Measurements from ENCODE around the gene GPR62.

Gene GPR62

GRCh38 chr3:51943451-51944391 lies 11.5 kb upstream of the GPR62 start:
- no peak for TF ChIP-seq ZNF274 (IDR thresholded peaks at IDR 0.05; ENCODE audit: low read depth, low read length)
- H3K4me3 ChIP-seq (ENCODE audit: low read length), result no peak overlapping the region

GRCh38 chr3:51944451-51945021 lies 10.6 kb upstream of the GPR62 start:
- no peak for TF ChIP-seq ZNF274 (IDR thresholded peaks at IDR 0.05; ENCODE audit: low read depth, low read length)
- no peak overlapping the region for H3K4me3 ChIP-seq (ENCODE audit: low read length)

DNA sequence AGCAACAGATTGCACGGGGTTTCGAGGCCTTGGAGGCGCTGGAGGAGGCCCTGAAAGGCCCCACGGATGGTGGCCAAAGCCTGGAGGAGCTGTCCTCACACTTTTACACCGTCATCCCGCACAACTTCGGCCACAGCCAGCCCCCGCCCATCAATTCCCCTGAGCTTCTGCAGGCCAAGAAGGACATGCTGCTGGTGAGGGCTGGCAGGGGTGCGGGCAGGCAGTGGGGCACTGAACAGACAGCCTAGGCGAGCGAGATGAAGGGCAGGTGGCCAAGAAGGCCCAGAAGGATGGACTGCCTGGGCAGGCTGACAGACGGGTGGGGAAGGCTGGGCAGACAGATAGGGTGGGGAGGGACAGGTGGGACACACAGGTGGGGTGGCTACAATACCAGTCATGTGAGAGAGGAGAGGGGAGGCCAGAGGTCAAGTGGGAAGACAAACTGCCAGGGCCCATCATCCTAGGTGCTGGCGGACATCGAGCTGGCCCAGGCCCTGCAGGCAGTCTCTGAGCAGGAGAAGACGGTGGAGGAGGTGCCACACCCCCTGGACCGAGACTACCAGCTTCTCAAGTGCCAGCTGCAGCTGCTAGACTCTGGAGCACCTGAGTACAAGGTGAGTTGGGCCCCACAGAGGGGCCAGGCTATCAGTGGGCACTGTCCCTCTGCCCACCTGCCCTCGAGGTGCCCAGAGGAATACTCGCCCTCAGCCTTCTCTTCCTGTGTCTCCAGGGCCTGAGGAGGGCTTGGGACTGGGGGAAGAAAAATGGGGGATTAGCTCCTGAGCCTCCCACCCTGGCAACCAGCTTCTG lies 9.9 kb upstream of the GPR62 start:
- no peak for TF ChIP-seq ZNF274 (IDR thresholded peaks at IDR 0.05; ENCODE audit: low read depth, low read length)
- no peak overlapping the region for H3K4me3 ChIP-seq (ENCODE audit: low read length)

GRCh38 chr3:51945926-51946705 lies 9.1 kb upstream of the GPR62 start:
- no peak for TF ChIP-seq ZNF274 (IDR thresholded peaks at IDR 0.05; ENCODE audit: low read depth, low read length)
- no peak overlapping the region for H3K4me3 ChIP-seq (ENCODE audit: low read length)

- TF ChIP-seq ZNF274 (IDR thresholded peaks at IDR 0.05; ENCODE audit: low read depth, low read length), result no peak
- H3K4me3 ChIP-seq (ENCODE audit: low read length), result no peak overlapping the region
Observed at GRCh38 chr3:51946796-51947195, 8.4 kb upstream of the GPR62 start.

GRCh38 chr3:51947215-51947900 lies 7.8 kb upstream of the GPR62 start:
- no peak for TF ChIP-seq ZNF274 (IDR thresholded peaks at IDR 0.05; ENCODE audit: low read depth, low read length)
- no peak overlapping the region for H3K4me3 ChIP-seq (ENCODE audit: low read length)

DNA sequence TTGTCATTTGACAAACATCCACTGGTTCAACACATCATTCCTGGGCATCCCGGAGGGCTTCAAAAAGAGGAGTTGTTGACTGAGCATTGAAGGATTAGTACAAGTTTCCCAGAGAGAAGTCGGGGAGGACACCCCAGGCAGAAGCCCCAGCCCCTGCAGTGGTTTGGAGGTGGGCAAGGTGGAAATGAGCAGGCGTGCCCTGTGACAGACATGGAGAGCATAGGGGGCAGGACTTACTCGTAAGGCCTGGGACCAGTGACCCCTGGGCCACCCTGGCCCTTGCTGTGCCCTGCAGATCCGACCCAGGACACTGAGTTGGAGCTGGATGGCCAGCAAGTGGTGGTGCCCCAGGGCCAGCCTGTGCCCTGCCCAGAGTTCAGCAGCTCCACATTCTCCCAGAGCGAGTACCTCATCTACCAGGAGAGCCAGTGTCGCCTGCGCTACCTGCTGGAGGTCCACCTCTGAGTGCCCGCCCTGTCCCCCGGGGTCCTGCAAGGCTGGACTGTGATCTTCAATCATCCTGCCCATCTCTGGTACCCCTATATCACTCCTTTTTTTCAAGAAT lies 7.1 kb upstream of the GPR62 start:
- no peak overlapping the region for H3K4me3 ChIP-seq (ENCODE audit: low read length)
- no peak for TF ChIP-seq ZNF274 (IDR thresholded peaks at IDR 0.05; ENCODE audit: low read depth, low read length)

- no peak for TF ChIP-seq ZNF274 (IDR thresholded peaks at IDR 0.05; ENCODE audit: low read depth, low read length)
- no peak overlapping the region for H3K4me3 ChIP-seq (ENCODE audit: low read length)
Observed at GRCh38 chr3:51949121-51949520, 6.1 kb upstream of the GPR62 start.

DNA sequence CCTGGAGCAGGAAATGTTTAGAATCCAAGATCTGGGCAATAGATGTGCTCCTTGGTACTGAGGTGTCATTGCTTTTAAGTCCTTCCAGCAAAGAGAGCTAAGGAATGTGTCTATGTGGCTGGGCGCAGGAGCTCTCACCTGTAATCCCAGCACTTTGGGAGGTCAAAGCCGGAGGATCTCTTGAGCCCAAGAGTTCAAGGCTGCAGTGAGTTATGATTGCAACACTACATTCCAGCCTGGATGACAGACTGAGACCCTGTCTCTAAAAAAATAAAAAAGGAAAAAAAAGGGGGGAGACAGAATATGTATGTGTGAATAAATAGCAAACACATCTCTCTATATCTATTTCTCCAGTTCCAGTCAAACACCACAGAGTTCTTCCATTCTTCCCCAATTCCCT lies 4.3 kb upstream of the GPR62 start:
- no peak overlapping the region for H3K4me3 ChIP-seq (ENCODE audit: low read length)
- TF ChIP-seq ZNF274 (IDR thresholded peaks at IDR 0.05; ENCODE audit: low read depth, low read length), result no peak

- TF ChIP-seq ZNF274 (IDR thresholded peaks at IDR 0.05; ENCODE audit: low read depth, low read length), result no peak
- no peak overlapping the region for H3K4me3 ChIP-seq (ENCODE audit: low read length)
Observed at GRCh38 chr3:51953445-51953844, 1.7 kb upstream of the GPR62 start.

DNA sequence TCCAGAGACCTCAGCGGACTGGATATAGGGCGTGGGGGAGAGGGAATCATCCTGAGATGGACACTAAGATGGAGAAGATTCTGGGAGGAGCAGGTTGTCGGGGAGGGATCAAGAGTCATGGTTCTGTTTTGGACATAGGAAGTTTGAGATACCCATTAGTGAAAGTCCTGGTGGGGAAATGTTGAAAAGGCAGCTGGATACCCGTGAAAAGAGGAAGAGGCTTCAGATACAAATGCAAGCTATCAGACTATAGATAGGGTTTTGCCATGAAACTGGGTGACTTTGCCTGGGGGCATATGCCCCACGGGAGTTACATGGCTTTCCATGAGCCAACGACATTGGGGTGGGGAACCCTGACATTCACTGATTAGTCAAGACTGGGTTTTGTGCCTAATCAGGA lies 1.1 kb upstream of the GPR62 start:
- no peak overlapping the region for H3K4me3 ChIP-seq (ENCODE audit: low read length)
- no peak for TF ChIP-seq ZNF274 (IDR thresholded peaks at IDR 0.05; ENCODE audit: low read depth, low read length)

GRCh38 chr3:51954713-51955112 lies 468 bp upstream of the GPR62 start:
- H3K4me3 ChIP-seq (ENCODE audit: low read length), result no peak overlapping the region
- no peak for TF ChIP-seq ZNF274 (IDR thresholded peaks at IDR 0.05; ENCODE audit: low read depth, low read length)

All from GM08714 (cell line).